Transverse colon (tissue), 4 donors: Measurements from ENCODE around the gene DDHD1. TPM values are rescaled to one million over a fixed set of nuclear protein-coding genes. Genes with fewer than 3 reads are reported as not detected.

Source experiments
- DNase-seq: peaks from one replicate; pipeline ENCODE4 v3.0.0-alpha.2; 2019
- H3K27ac ChIP-seq, 4 donors: fragments of 200-600 bp; sonication (generic); 2 replicates each; pipeline ENCODE4 v1.5.1; 2016 to 2018; ENCODE audit warnings: inconsistent platforms in 4 of 4
- H3K27me3 ChIP-seq: fragments of 200-600 bp; sonication (generic); 2 replicates; pipeline ENCODE4 v1.5.1; 2017; ENCODE audit warnings: inconsistent platforms
- H3K36me3 ChIP-seq, 4 donors: fragments of 200-600 bp; sonication (generic); 2 replicates each; pipeline ENCODE4 v1.5.1; 2017 to 2019; ENCODE audit warnings: inconsistent platforms in 4 of 4
- H3K4me1 ChIP-seq, 4 donors: fragments of 200-600 bp; sonication (generic); 2 replicates each; pipeline ENCODE4 v1.5.1; 2017 to 2020; ENCODE audit warnings: inconsistent platforms in 4 of 4
- H3K4me3 ChIP-seq, 4 donors: fragments of 200-600 bp; sonication (generic); 1 replicate in 1 of 4; 2 replicates in 3 of 4; pipeline versions ENCODE4 v1.5.1 to v1.6.1; 2017 to 2019; ENCODE audit warnings: inconsistent platforms in 4 of 4
- H3K9me3 ChIP-seq, 2 donors: fragments of 200-600 bp; sonication (generic); 2 replicates each; pipeline ENCODE4 v1.5.1; 2017 to 2019; ENCODE audit warnings: inconsistent platforms in 2 of 2
- CTCF ChIP-seq, 5 experiments: fragments of 200-600 bp in 3 of 5; fragments of 450-650 bp in 2 of 5; sonication (generic) in 3 of 5; IDR thresholded peaks; 1 replicate in 2 of 5; 2 replicates in 3 of 5; pipeline ENCODE4 v1.5.1; 2016 to 2017; ENCODE audit warnings: antibody characterized with exemption in 5 of 5, inconsistent platforms in 3 of 5, mild to moderate bottlenecking in 2 of 5, moderate library complexity in 1 of 5
- EP300 ChIP-seq: sonication (generic); formaldehyde crosslinking; IDR thresholded peaks from one replicate; pipeline ENCODE4 v1.6.1; 2017; ENCODE audit warnings: antibody characterized with exemption, low read depth
- POLR2A ChIP-seq: fragments of 450-650 bp; IDR thresholded peaks from one replicate; pipeline ENCODE4 v1.6.1; 2016; ENCODE audit warnings: antibody characterized with exemption, mild to moderate bottlenecking, moderate library complexity
- POLR2AphosphoS5 ChIP-seq, 3 donors: sonication (generic); formaldehyde crosslinking; IDR thresholded peaks; one replicate each; pipeline ENCODE4 v1.6.1; 2016; ENCODE audit warnings: antibody characterized with exemption in 3 of 3
- WGBS, 2 donors: methylation state at CpG; one replicate each; pipeline ENCODE4 v1.1.5; 2018; ENCODE audit warnings: low coverage in 1 of 2; 5-methylcytosine and 5-hydroxymethylcytosine counted together
- in situ Hi-C, 4 donors: fragments of 200-750 bp; cut with MboI; loops; one replicate each; pipeline versions ENCODE4 v1.15.0 to v1.15.1; 2017; ENCODE audit warnings: low sequenced_read_pairs in 3 of 4, low pct_ligation_motif_present in 1 of 4, low pct_unique_long_range_greater_than_20kb in 1 of 4
- intact Hi-C: fragments of 100-400 bp; cut with DNase I; formaldehyde crosslinking; loops from one replicate; pipeline ENCODE4 v1.15.1; 2023; ENCODE audit warnings: low total_unique reads
- total RNA-seq, 4 donors: library from RNA; depleted of rRNA; stranded (reverse); fragments of >200 nt; gene quantifications; one replicate each; pipeline ENCODE4 v1.1.0, GENCODE V29; 2016

DDHD1 gene
- total RNA-seq, 4 donors from 2014 or later = 6.4 to 20.5 (median 13.7) TPM

GRCh38 chr14:53109105-53110041 lies 43.8 kb downstream of the DDHD1 start:
- TF ChIP-seq EP300 (no peak), POLR2A (no peak), POLR2AphosphoS5 (IDR thresholded peaks at IDR 0.05) (no peak), CTCF (IDR thresholded peaks at IDR 0.05) (no peak)
- DNase-seq = peak; percentile 35
- Histone ChIP-seq H3K36me3 (no peaks in the 10 kb centered on the region), H3K27me3 (no peaks in the 10 kb centered on the region), H3K27ac (peak overlapping the region; percentile 50 to 68 (median 58)), H3K9me3 (peaks cover 0 to 7% of the 10 kb centered on the region in 2 donors), H3K4me3 (peak overlapping the region in 2 of 4 donors; percentile 6 to 34), H3K4me1 (peaks cover 0 to 8% (median 4%) of the 10 kb centered on the region in 4 donors)
- intact Hi-C loops (no loop called here), in situ Hi-C loops (no loop called here)
- WGBS, 2 donors = 61% methylated on average over 5 of the region's 5 CpGs

GRCh38 chr14:53108292-53109104 lies 44.6 kb downstream of the DDHD1 start:
- H3K4me1 ChIP-seq = peaks cover 0 to 8% (median 4%) of the 10 kb centered on the region in 4 donors
- peaks cover 0 to 7% of the 10 kb centered on the region in 2 donors for H3K9me3 ChIP-seq
- WGBS, 2 donors = 77 to 80% methylated on average over 10 of the region's 10 CpGs
- H3K27ac ChIP-seq = peak overlapping the region; percentile 50 to 68 (median 58)
- H3K36me3 ChIP-seq = no peaks in the 10 kb centered on the region
- TF ChIP-seq CTCF (IDR thresholded peaks at IDR 0.05) = no peak
- TF ChIP-seq POLR2A = no peak
- no peak for TF ChIP-seq EP300
- TF ChIP-seq POLR2AphosphoS5 (IDR thresholded peaks at IDR 0.05) = no peak
- H3K4me3 ChIP-seq = peak overlapping the region in 3 of 4 donors; percentile 3 to 34 (median 6)
- DNase-seq = no peak
- in situ Hi-C loops (no loop called here), intact Hi-C loops (no loop called here)
- H3K27me3 ChIP-seq = no peaks in the 10 kb centered on the region

- intact Hi-C loops (no loop called here), in situ Hi-C loops (no loop called here)
- H3K4me3 ChIP-seq = no peak overlapping the region
- no peak for DNase-seq
- no peaks in the 10 kb centered on the region for H3K27me3 ChIP-seq
- 91 to 100% methylated on average over 1 of the region's 1 CpG for WGBS, 2 donors
- no peak overlapping the region for H3K27ac ChIP-seq
- peaks cover 0 to 7% of the 10 kb centered on the region in 2 donors for H3K9me3 ChIP-seq
- no peaks in the 10 kb centered on the region for H3K36me3 ChIP-seq
- no peak for TF ChIP-seq POLR2A
- no peak for TF ChIP-seq EP300
- no peak for TF ChIP-seq CTCF (IDR thresholded peaks at IDR 0.05)
- no peak for TF ChIP-seq POLR2AphosphoS5 (IDR thresholded peaks at IDR 0.05)
- H3K4me1 ChIP-seq = peaks cover 0 to 8% (median 4%) of the 10 kb centered on the region in 4 donors
Measured at GRCh38 chr14:53106768-53107167, 46.4 kb downstream of the DDHD1 start.
